BE2C (cell line): Measurements from ENCODE around the gene KIRREL3.

Experiments
- DNase-seq: peaks from one replicate; pipeline ENCODE4 v3.0.0-alpha.2; 2020
- H3K27me3 ChIP-seq: fragments of 250-450 bp; sonication (Bioruptor Pico); 2 replicates; pipeline ENCODE4 v1.5.1; 2020; ENCODE audit warnings: mild to moderate bottlenecking
- H3K36me3 ChIP-seq: fragments of 250-450 bp; sonication (Bioruptor Pico); 2 replicates; pipeline ENCODE4 v1.5.1; 2020; ENCODE audit warnings: mild to moderate bottlenecking
- H3K4me1 ChIP-seq: fragments of 250-450 bp; sonication (Bioruptor Pico); 2 replicates; pipeline ENCODE4 v1.5.1; 2020
- H3K4me3 ChIP-seq: 2 replicates; pipeline ENCODE4 v1.5.1; 2011; ENCODE audit warnings: low read depth, low read length
- H3K9me3 ChIP-seq: fragments of 250-450 bp; sonication (Bioruptor Pico); 2 replicates; pipeline ENCODE4 v1.5.1; 2020
- CTCF ChIP-seq: IDR thresholded peaks from 2 replicates; pipeline ENCODE4 v1.5.1; 2012; ENCODE audit warnings: mild to moderate bottlenecking, low read depth, low read length

The KIRREL3 gene

GRCh38 chr11:126598344-126599216, 402.0 kb downstream of the KIRREL3 start:
- DNase-seq: no peak
- no peak for TF ChIP-seq CTCF

GRCh38 chr11:126597041-126597440, 403.5 kb downstream of the KIRREL3 start:
- no peaks in the 10 kb centered on the region for H3K36me3 ChIP-seq
- DNase-seq: no peak
- no peaks in the 10 kb centered on the region; the same call in 1 of the 2 replicates for H3K4me1 ChIP-seq
- no peak overlapping the region for H3K4me3 ChIP-seq
- no peaks in the 10 kb centered on the region for H3K27me3 ChIP-seq
- no peaks in the 10 kb centered on the region for H3K9me3 ChIP-seq
- TF ChIP-seq CTCF: no peak

More at GRCh38 chr11:126598344-126599216, 402.0 kb downstream of the KIRREL3 start:
- H3K36me3 ChIP-seq: no peaks in the 10 kb centered on the region
- no peaks in the 10 kb centered on the region for H3K9me3 ChIP-seq
- H3K27me3 ChIP-seq: no peaks in the 10 kb centered on the region
- H3K4me3 ChIP-seq: no peak overlapping the region
- H3K4me1 ChIP-seq: peaks cover 6% of the 10 kb centered on the region

- TF ChIP-seq CTCF: no peak
- H3K4me3 ChIP-seq: no peak overlapping the region
- DNase-seq: no peak
- H3K4me1 ChIP-seq: no peaks in the 10 kb centered on the region; the same call in 1 of the 2 replicates
- H3K36me3 ChIP-seq: no peaks in the 10 kb centered on the region
- no peaks in the 10 kb centered on the region for H3K27me3 ChIP-seq
- H3K9me3 ChIP-seq: no peaks in the 10 kb centered on the region
Observed at GRCh38 chr11:126596474-126596873, 404.1 kb downstream of the KIRREL3 start.

GRCh38 chr11:126595560-126595959, 405.0 kb downstream of the KIRREL3 start:
- Histone ChIP-seq H3K4me1 (no peaks in the 10 kb centered on the region), H3K27me3 (no peaks in the 10 kb centered on the region), H3K9me3 (no peaks in the 10 kb centered on the region), H3K36me3 (no peaks in the 10 kb centered on the region), H3K4me3 (no peak overlapping the region)
- no peak for DNase-seq
- TF ChIP-seq CTCF: no peak

- no peak overlapping the region for H3K4me3 ChIP-seq
- no peak for TF ChIP-seq CTCF
- no peaks in the 10 kb centered on the region for H3K27me3 ChIP-seq
- DNase-seq: no peak
- no peaks in the 10 kb centered on the region for H3K9me3 ChIP-seq
- no peaks in the 10 kb centered on the region for H3K4me1 ChIP-seq
- no peaks in the 10 kb centered on the region for H3K36me3 ChIP-seq
Observed at GRCh38 chr11:126594921-126595367, 405.6 kb downstream of the KIRREL3 start.
